Heart left ventricle (tissue), 13 donors: ENCODE data around the gene SESN2.

Experiments used
- CTCF ChIP-seq, 12 donors: fragments of 200-600 bp; sonication (generic) in 4 of 12; IDR thresholded peaks; one replicate each; pipeline versions ENCODE4 v1.5.0 to v1.8.0; 2018 to 2022; ENCODE audit warnings: antibody characterized with exemption in 12 of 12, mild to moderate bottlenecking in 5 of 12
- POLR2A ChIP-seq, 2 donors: fragments of 450-650 bp; IDR thresholded peaks; one replicate each; pipeline ENCODE4 v1.6.1; 2017; ENCODE audit warnings: antibody characterized with exemption in 2 of 2, mild to moderate bottlenecking in 2 of 2, moderate library complexity in 2 of 2
- donor health status: ischemic (EF 13 %, LVEDD 7.1; RV severe dilation, severe dysfunction).
- donor health status: DM: no; HTN: yes; CAD: no.
- donor health status: DM: no; HTN: no; CAD: no.
- donor health status: ischemic (EF 25% LVEDD 6.9; RV normal size, moderate dysfunction).
- donor health status: ischemic (EF 25% LVEDD 5.7; RV mildly dilated, moderate dysfunction).
- donor health status: ischemic (EF 35%, LVEDD 5.7; RV mildly dilated, moderate dysfunction).
- donor health status: nonischemic (EF 11% LVEDD 7.7; RV severe dilation, severe dysfunction).
- donor health status: DM: yes; HTN: yes; CAD: no.
- donor health status: PGD.
- donor health status: ischemic (EF 29% LVEDD 5.4; RV normal size, mild dysfunction).
- donor health status: nonischemic (EF 23%, LVEDD 6.1; RV moderate dilation, normal function).

GRCh38 chr1:28278763-28279162 lies 19.4 kb downstream of the SESN2 start:
- TF ChIP-seq POLR2A (IDR thresholded peaks at IDR 0.05) (no peak), CTCF (IDR thresholded peaks at IDR 0.05) (no peak)
